HG03097 (cell line): ENCODE measurements around the gene SPI1.

Source experiments
- ATAC-seq: cut with Tn5 transposase; IDR thresholded peaks from one replicate; pipeline ENCODE4 v1.9.1; 2021; ENCODE audit not compliant: unreplicated experiment, low FRiP score

SPI1 gene

GRCh38 chr11:47389577-47390421 is 11.5 kb upstream of the SPI1 start:
- no peak for ATAC-seq

- no peak for ATAC-seq
These were observed 10.6 kb upstream of the SPI1 start for GRCh38 chr11:47388697-47389576.

DNA sequence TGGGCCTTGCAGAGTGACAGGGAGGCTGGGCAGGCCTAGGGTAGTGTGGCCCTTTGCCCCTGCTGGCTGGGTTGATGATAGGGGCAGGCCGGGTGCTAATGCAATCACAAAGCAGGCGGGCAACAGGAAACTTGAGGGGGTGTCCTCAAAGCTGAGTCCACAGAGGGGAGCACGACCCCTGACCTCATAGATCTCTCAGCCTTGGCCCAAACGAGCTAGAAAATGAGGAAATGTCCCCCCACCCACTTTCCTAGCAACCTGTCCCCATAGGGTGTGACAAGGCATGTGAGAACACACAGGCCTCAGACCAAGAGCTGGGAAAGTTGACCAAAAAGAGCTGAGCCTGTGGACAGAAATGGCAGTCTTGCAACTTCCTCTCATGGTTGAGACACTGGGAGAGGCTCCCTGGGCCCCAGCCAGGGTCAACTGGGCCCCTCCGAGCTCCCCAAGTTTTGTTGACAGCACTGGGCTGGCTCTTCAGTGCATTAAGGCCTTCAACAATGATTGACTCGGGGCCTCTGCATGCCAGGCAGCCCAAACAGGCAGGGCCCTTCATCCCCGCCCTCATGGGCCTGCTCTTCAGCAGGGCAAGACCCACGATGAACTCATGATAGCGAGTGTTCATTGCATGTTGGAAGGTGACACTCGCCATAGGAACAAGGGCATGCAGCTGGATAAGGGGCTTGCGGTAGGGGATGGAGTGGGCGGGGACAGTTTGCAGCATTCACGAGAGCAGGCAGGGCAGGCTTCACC is 9.8 kb upstream of the SPI1 start:
- no peak for ATAC-seq

DNA sequence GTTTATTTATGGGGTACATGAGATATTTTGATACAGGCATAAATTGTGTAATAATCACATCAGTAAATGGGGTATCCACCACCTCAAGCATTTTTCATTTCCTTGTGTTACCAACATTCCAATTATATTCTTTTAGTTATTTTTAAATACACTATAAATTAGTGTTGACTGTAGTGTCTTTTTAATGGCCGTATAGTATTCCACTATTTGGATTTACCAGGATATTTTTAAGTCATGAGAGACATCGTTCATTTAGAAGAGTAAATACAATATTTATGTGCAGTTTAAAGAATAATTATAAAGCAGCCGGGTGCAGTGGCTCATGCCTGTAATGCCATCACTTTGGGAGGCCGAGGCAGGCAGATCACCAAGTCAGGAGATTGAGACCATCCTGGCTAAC is 6.2 kb upstream of the SPI1 start:
- ATAC-seq = no peak

- no peak for ATAC-seq
These were observed 4.7 kb upstream of the SPI1 start for GRCh38 chr11:47383071-47383470.

DNA sequence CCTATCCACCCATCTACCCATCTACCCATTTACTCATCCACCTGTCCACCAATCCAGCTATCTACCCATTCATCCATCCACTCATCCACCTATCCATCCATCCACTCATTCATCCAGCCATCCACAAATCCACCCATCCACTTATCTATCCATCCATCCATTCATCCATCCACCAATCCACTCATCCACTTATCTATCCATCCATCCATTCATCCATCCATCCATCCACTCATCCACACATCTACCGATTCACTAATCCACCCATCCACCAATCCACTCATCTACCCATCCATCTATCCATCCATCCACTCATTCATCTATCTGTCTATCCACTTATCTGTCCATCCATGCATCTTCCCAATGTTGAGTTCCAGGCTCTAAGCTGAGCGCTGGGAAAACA is 1.7 kb upstream of the SPI1 start:
- no peak for ATAC-seq

DNA sequence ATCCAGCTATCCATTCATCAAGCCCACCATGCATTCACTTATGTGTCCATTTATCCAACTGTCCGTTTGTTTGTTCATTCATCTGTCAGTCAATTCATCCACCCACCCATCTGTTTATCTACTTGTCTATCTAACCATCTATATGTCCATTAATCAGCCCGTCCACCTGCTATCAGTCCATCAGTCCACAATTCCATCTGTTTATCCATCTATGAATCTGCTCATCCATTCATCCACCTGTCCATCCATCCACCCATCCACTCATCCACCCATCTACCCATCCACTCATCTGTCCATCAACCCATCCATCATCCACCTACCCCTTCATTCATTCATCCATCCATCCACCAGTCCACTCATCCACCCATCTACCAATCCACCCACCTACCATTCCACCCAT is 970 bp upstream of the SPI1 start:
- no peak for ATAC-seq

DNA sequence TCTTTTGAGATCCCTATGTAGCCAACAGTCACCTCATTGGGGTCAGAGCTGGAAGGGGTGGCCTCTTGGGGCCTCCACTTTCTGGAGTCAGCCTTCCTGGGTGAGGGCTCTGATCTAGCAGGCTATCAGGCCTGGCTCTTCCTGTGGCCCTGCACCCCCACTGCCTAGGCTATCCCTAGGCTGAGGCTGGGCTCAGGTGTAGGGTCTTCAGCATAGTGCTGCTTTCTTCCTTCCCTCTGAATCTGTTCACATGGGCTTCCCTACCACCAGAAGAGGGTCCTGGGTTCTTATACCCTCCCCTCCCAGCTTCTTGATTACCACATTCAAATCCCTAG is 456 bp upstream of the SPI1 start:
- ATAC-seq = no peak

DNA sequence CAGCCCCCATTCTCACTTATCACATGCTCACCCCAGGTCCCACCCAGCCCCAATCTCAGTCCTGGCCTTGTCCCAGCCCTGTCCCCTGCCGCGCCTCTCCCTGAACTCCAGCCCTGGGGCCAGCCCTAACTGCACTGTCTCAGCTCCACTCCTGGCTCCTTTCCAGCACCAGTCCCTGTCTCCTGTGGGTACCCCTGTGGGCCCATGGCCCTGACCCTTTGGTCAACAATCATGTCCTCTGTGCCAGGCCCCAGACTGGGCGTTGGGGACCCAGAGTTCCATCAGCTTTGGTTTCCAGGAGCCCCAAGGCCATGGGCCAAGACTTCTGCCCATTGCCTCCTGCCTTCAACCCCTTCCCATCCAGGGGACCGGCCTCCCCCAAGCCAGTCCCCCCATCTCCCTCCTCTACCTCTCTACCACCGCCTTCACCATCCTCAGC is 757 bp downstream of the SPI1 start:
- no peak for ATAC-seq

GRCh38 chr11:47376525-47377371 is 1.6 kb downstream of the SPI1 start:
- no peak for ATAC-seq

GRCh38 chr11:47376107-47376524 is 2.2 kb downstream of the SPI1 start:
- ATAC-seq = no peak

DNA sequence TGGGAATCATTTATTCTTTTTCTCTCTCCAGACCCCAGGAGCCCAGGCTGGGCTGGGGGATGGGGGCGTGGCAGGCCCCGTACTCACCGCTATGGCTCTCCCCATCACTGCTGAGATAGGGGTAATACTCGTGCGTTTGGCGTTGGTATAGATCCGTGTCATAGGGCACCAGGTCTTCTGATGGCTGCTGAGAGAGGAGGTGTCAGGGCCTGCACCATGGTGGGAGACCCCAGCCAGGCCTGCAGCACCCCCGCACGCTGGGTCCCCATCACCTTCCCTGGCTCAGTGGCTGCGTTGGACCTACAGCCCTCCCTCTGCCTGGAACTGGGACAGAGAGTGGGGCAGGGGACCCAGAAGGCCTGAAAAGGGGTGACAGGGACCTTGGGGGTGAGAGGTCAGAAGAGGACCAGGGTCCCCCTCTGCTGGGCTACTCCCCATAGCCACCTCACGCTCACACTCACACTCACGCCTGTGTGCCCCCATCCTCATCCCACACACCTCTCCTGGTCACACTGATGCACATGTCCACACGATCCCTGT is 2.7 kb downstream of the SPI1 start:
- no peak for ATAC-seq

GRCh38 chr11:47375020-47375419 is 3.3 kb downstream of the SPI1 start:
- ATAC-seq = no peak

GRCh38 chr11:47374720-47375019 is 3.7 kb downstream of the SPI1 start:
- no peak for ATAC-seq

DNA sequence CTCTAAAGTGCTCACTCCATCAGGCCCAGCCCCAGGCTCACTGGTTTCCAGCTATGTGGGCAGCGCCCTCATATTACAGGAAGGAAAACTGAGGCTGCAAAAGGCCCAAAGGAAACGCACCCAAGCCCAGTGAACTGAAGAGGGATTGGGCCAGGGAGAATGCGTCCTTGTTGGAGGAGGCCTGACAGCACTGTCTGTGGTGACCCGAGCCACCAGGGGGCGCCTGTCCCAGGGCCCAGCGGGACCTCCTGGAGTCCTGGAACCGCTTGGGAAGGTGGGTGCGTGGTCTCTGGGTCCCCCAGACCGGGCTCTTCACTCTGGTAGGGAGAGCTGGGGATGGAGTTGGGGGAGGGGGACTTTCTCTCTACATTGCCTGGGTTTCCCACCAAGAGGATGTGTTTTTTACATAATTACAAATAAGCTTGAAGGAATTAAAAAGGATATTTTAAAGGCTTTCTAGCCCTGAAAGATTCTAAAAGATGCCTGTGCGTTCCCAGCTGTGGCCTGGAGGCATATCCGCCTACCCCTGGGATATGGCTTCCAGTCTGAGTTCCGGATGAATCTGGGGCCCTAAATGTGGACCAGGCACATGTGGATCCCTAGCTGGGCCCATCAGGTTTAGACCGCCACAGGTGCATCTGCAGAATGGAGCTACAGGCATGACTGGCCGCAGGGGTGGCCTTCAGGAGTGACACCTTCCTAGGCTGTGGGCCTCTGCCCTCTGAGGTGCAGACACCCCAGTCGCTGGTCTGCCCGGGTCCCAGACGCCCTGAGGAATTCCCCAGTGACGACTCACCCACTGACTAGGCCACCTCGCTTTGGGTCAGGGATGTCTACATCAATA is 4.2 kb downstream of the SPI1 start:
- ATAC-seq = no peak

- no peak for ATAC-seq
These were observed 5.9 kb downstream of the SPI1 start for GRCh38 chr11:47372422-47372821.

DNA sequence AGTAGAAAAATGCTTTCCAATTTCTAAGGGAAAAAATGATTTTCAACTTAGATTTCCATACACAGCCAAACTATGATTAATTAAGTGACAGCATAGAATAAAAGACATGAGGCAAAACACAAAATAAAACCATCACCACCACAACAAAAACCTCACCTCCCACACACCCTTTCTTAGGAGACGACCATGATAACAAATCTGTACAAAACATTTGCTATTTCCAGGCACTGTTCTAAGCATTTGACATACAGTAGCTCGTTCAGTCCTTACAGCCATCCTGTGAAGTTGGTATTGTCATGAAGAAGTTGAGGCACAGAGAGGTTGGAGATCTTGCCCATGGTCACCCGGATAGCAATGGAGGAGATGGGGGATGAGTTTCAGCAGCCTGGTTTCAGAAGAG is 8.7 kb downstream of the SPI1 start:
- no peak for ATAC-seq

GRCh38 chr11:47366020-47366490 is 12.3 kb downstream of the SPI1 start:
- ATAC-seq = no peak

DNA sequence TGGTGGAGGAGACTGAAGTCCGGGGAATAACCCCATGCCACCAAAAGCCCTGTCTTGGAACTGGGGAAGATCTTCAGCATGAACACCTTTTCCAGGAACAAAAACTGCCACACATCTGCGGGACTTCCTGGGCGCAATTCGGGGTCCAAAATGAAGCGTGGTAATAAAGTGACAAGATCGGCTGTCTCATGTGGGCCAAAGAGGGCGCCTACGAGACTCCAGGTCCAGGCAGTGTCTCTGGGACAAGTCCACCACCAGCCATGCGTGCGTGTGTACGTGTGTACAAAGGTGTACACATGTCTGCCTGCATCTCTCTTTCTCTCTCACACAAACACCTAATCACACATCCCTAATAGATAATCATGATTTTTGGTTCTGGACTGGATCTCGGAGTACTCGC is 16.9 kb downstream of the SPI1 start:
- ATAC-seq = no peak
